Measurements from ENCODE around the gene ARHGEF19. TPM values are rescaled to one million over a fixed set of nuclear protein-coding genes. Genes with fewer than 3 reads are reported as not detected.
A peak's percentile ranks its signal among the peaks of the same experiment; 100 is the strongest.

The ARHGEF19 gene
- total RNA-seq, 1 experiment from 2014 or later, result 8.3 TPM

GRCh38 chr1:16244650-16245285 lies 32.3 kb upstream of the ARHGEF19 start:
- DNase-seq (ENCODE audit: low read depth), result no peak

GRCh38 chr1:16243936-16244649 lies 31.6 kb upstream of the ARHGEF19 start:
- DNase-seq (ENCODE audit: low read depth), result peak; percentile 78

GRCh38 chr1:16243215-16243610 lies 30.8 kb upstream of the ARHGEF19 start:
- no peak for DNase-seq (ENCODE audit: low read depth)

GRCh38 chr1:16242556-16243214 lies 30.2 kb upstream of the ARHGEF19 start:
- no peak for DNase-seq (ENCODE audit: low read depth)

- no peak for DNase-seq (ENCODE audit: low read depth)
Observed at GRCh38 chr1:16241221-16241708, 28.8 kb upstream of the ARHGEF19 start.

- no peak for DNase-seq (ENCODE audit: low read depth)
Observed at GRCh38 chr1:16239972-16240491, 27.6 kb upstream of the ARHGEF19 start.

GRCh38 chr1:16237343-16237830 lies 24.9 kb upstream of the ARHGEF19 start:
- no peak for DNase-seq (ENCODE audit: low read depth)

- DNase-seq (ENCODE audit: low read depth), result peak; percentile 90
Observed at GRCh38 chr1:16236511-16237342, 24.3 kb upstream of the ARHGEF19 start, which contains the start of gene CPLANE2. TSS of gene CPLANE2 (minus strand) at chr1:16237183. CDS start at chr1:16236742, 441 bp downstream.

- peak; percentile 49 for DNase-seq (ENCODE audit: low read depth)
Observed at GRCh38 chr1:16235944-16236510, 23.6 kb upstream of the ARHGEF19 start.

GRCh38 chr1:16235347-16235746 lies 22.9 kb upstream of the ARHGEF19 start:
- DNase-seq (ENCODE audit: low read depth), result no peak

GRCh38 chr1:16233431-16233830 lies 21.0 kb upstream of the ARHGEF19 start:
- no peak for DNase-seq (ENCODE audit: low read depth)

- DNase-seq (ENCODE audit: low read depth), result no peak
Observed at GRCh38 chr1:16232316-16232710, 19.9 kb upstream of the ARHGEF19 start.

- DNase-seq (ENCODE audit: low read depth), result peak; percentile 46
Observed at GRCh38 chr1:16231331-16232315, 19.2 kb upstream of the ARHGEF19 start.

- DNase-seq (ENCODE audit: low read depth), result no peak
Observed at GRCh38 chr1:16230744-16231143, 18.3 kb upstream of the ARHGEF19 start.

GRCh38 chr1:16229976-16230740 lies 17.7 kb upstream of the ARHGEF19 start:
- no peak for DNase-seq (ENCODE audit: low read depth)

GRCh38 chr1:16226490-16227179 lies 14.2 kb upstream of the ARHGEF19 start:
- no peak for DNase-seq (ENCODE audit: low read depth)

- no peak for DNase-seq (ENCODE audit: low read depth)
Observed at GRCh38 chr1:16226129-16226489, 13.7 kb upstream of the ARHGEF19 start.

GRCh38 chr1:16224472-16224871 lies 12.0 kb upstream of the ARHGEF19 start:
- DNase-seq (ENCODE audit: low read depth), result no peak

All from RPMI7951 (cell line).